Upper lobe of left lung (tissue), 6 donors: ENCODE data around the gene PEX5L. TPM values are rescaled to one million over a fixed set of nuclear protein-coding genes. Genes with fewer than 3 reads are reported as not detected.

Experiments used
- ATAC-seq, 2 donors: fragments of 200-7000 bp; cut with Tn5 transposase; one replicate each; pipeline ENCODE4 v1.9.1; 2022; ENCODE audit warnings: mild to moderate bottlenecking in 2 of 2, moderate library complexity in 2 of 2; ENCODE audit not compliant: low FRiP score in 2 of 2
- DNase-seq, 2 donors: peaks; one replicate each; pipeline ENCODE4 v3.0.0-alpha.2; 2019 to 2020
- H3K27ac ChIP-seq, 4 donors: fragments of 200-600 bp; sonication (generic); one replicate each; pipeline ENCODE4 v1.5.1; 2016 to 2019
- H3K27me3 ChIP-seq, 4 donors: fragments of 200-600 bp; sonication (generic); one replicate each; pipeline ENCODE4 v1.5.1; 2017 to 2019
- H3K36me3 ChIP-seq, 4 donors: fragments of 200-600 bp; sonication (generic); one replicate each; pipeline ENCODE4 v1.5.1; 2016 to 2019
- H3K4me1 ChIP-seq, 4 donors: fragments of 200-600 bp; sonication (generic); one replicate each; pipeline ENCODE4 v1.5.1; 2018 to 2019
- H3K4me3 ChIP-seq, 4 donors: fragments of 200-600 bp; sonication (generic); one replicate each; pipeline ENCODE4 v1.5.1; 2017 to 2019; ENCODE audit warnings: mild to moderate bottlenecking in 2 of 4, moderate library complexity in 1 of 4
- H3K9me3 ChIP-seq, 4 donors: fragments of 200-600 bp; sonication (generic); one replicate each; pipeline ENCODE4 v1.5.1; 2018 to 2019
- CTCF ChIP-seq, 6 experiments: fragments of 450-650 bp in 4 of 6; fragments of 200-600 bp in 2 of 6; sonication (generic) in 2 of 6; IDR thresholded peaks; one replicate each; pipeline ENCODE4 v1.5.1; 2016 to 2019; ENCODE audit warnings: antibody characterized with exemption in 6 of 6
- EP300 ChIP-seq, 4 donors: sonication (generic); formaldehyde crosslinking; IDR thresholded peaks; one replicate each; pipeline ENCODE4 v1.5.1; 2017; ENCODE audit warnings: antibody characterized with exemption in 4 of 4, control low read depth in 2 of 4
- POLR2A ChIP-seq, 4 donors: fragments of 450-650 bp; IDR thresholded peaks; one replicate each; pipeline ENCODE4 v1.5.1; 2016 to 2017; ENCODE audit warnings: antibody characterized with exemption in 4 of 4, mild to moderate bottlenecking in 2 of 4
- POLR2AphosphoS5 ChIP-seq, 2 donors: sonication (generic); formaldehyde crosslinking; IDR thresholded peaks; one replicate each; pipeline ENCODE4 v1.5.1; 2017; ENCODE audit warnings: antibody characterized with exemption in 2 of 2
- WGBS, 2 donors: methylation state at CpG; one replicate each; pipeline ENCODE4 v1.1.5; 2017 to 2018; 5-methylcytosine and 5-hydroxymethylcytosine counted together
- total RNA-seq, 6 donors: library from RNA; depleted of rRNA in 4 of 6; stranded (reverse); fragments of >200 nt in 4 of 6; gene quantifications; one replicate each; pipeline versions ENCODE4 v1.1.0 to v1.2.1, GENCODE V29; 2016 to 2021
- donor health status: DM: no; HTN: no; CAD: no; lungs with moderate emphysema.
- donor health status: DM: no; HTN: yes; CAD: no; lungs with severe emphysema.

The PEX5L gene
- total RNA-seq, 6 donors from 2014 or later = not detected

- Histone ChIP-seq H3K4me3 (no peak overlapping the region), H3K9me3 (no peaks in the 10 kb centered on the region), H3K4me1 (no peaks in the 10 kb centered on the region), H3K36me3 (no peaks in the 10 kb centered on the region), H3K27ac (no peak overlapping the region), H3K27me3 (no peaks in the 10 kb centered on the region)
- WGBS, 2 donors = 57 to 61% methylated on average over 4 of the region's 4 CpGs
- ATAC-seq (no peak), DNase-seq (no peak)
- TF ChIP-seq EP300 (IDR thresholded peaks at IDR 0.05) (no peak), POLR2AphosphoS5 (IDR thresholded peaks at IDR 0.05) (no peak), CTCF (IDR thresholded peaks at IDR 0.05) (no peak), POLR2A (IDR thresholded peaks at IDR 0.05) (no peak)
Measured at GRCh38 chr3:179880868-179881267, 155.9 kb downstream of the PEX5L start.

GRCh38 chr3:179876440-179876839 lies 160.3 kb downstream of the PEX5L start:
- Histone ChIP-seq H3K27ac (no peak overlapping the region), H3K27me3 (no peaks in the 10 kb centered on the region), H3K4me3 (no peak overlapping the region), H3K9me3 (no peaks in the 10 kb centered on the region), H3K36me3 (no peaks in the 10 kb centered on the region), H3K4me1 (no peaks in the 10 kb centered on the region)
- DNase-seq (no peak), ATAC-seq (no peak)
- no peak for TF ChIP-seq EP300 (IDR thresholded peaks at IDR 0.05)
- 70 to 80% methylated on average over 3 of the region's 3 CpGs for WGBS, 2 donors

- H3K36me3 ChIP-seq = no peaks in the 10 kb centered on the region
- 57 to 63% methylated on average over 5 of the region's 5 CpGs for WGBS, 2 donors
- no peaks in the 10 kb centered on the region for H3K27me3 ChIP-seq
- DNase-seq (no peak), ATAC-seq (no peak)
- no peaks in the 10 kb centered on the region for H3K4me1 ChIP-seq
- no peak overlapping the region for H3K27ac ChIP-seq
- no peak overlapping the region for H3K4me3 ChIP-seq
- no peak for TF ChIP-seq POLR2A (IDR thresholded peaks at IDR 0.05)
- no peak for TF ChIP-seq EP300 (IDR thresholded peaks at IDR 0.05)
- TF ChIP-seq POLR2AphosphoS5 (IDR thresholded peaks at IDR 0.05) = no peak
- no peak for TF ChIP-seq CTCF (IDR thresholded peaks at IDR 0.05)
- H3K9me3 ChIP-seq = no peaks in the 10 kb centered on the region
Measured at GRCh38 chr3:179872842-179873241, 163.9 kb downstream of the PEX5L start.

- TF ChIP-seq POLR2A (IDR thresholded peaks at IDR 0.05) = no peak
- TF ChIP-seq POLR2AphosphoS5 (IDR thresholded peaks at IDR 0.05) = no peak
- TF ChIP-seq CTCF (IDR thresholded peaks at IDR 0.05) = no peak
- no peak for TF ChIP-seq EP300 (IDR thresholded peaks at IDR 0.05)
- H3K9me3 ChIP-seq = no peaks in the 10 kb centered on the region
- H3K27ac ChIP-seq = no peak overlapping the region
- no peaks in the 10 kb centered on the region for H3K36me3 ChIP-seq
- 75 to 88% methylated on average over 4 of the region's 4 CpGs for whole genome bisulfite sequencing, 2 donors
- H3K4me3 ChIP-seq = no peak overlapping the region
- ATAC-seq (no peak), DNase-seq (no peak)
- H3K27me3 ChIP-seq = no peaks in the 10 kb centered on the region
- H3K4me1 ChIP-seq = no peaks in the 10 kb centered on the region
Measured at GRCh38 chr3:179871782-179872181, 165.0 kb downstream of the PEX5L start.

- Histone ChIP-seq H3K4me1 (no peaks in the 10 kb centered on the region), H3K27ac (no peak overlapping the region), H3K9me3 (no peaks in the 10 kb centered on the region), H3K4me3 (no peak overlapping the region), H3K36me3 (no peaks in the 10 kb centered on the region), H3K27me3 (no peaks in the 10 kb centered on the region)
- 44 to 55% methylated on average over 5 of the region's 5 CpGs for WGBS, 2 donors
- TF ChIP-seq CTCF (IDR thresholded peaks at IDR 0.05) (no peak), POLR2AphosphoS5 (IDR thresholded peaks at IDR 0.05) (no peak), EP300 (IDR thresholded peaks at IDR 0.05) (no peak)
- DNase-seq (no peak), ATAC-seq (no peak)
Measured at GRCh38 chr3:179868715-179869114, 168.0 kb downstream of the PEX5L start.
